Vagina (tissue), 2 donors: ENCODE data around the gene SH3BP2. TPM values are rescaled to one million over a fixed set of nuclear protein-coding genes. Genes with fewer than 3 reads are reported as not detected.

ENCODE experiments used
- DNase-seq, 2 donors: peaks; one replicate each; pipeline ENCODE4 v3.0.0-alpha.2; 2017; ENCODE audit errors: extremely low spot score in 2 of 2
- H3K27ac ChIP-seq: fragments of 200-600 bp; sonication (generic); one replicate; pipeline ENCODE4 v1.5.1; 2019
- H3K27me3 ChIP-seq: fragments of 200-600 bp; sonication (generic); one replicate; pipeline ENCODE4 v1.5.1; 2019
- H3K36me3 ChIP-seq, 2 donors: fragments of 200-600 bp; sonication (generic); one replicate each; pipeline ENCODE4 v1.5.1; 2017 to 2019
- H3K4me1 ChIP-seq: fragments of 200-600 bp; sonication (generic); one replicate; pipeline ENCODE4 v1.5.1; 2019
- H3K4me3 ChIP-seq, 2 donors: fragments of 200-600 bp; sonication (generic); 1 replicate in 1 of 2; 2 replicates in 1 of 2; pipeline ENCODE4 v1.5.1; 2016 to 2019
- H3K9me3 ChIP-seq: fragments of 200-600 bp; sonication (generic); one replicate; pipeline ENCODE4 v1.5.1; 2019
- CTCF ChIP-seq, 3 experiments: fragments of 450-650 bp in 2 of 3; fragments of 200-600 bp in 1 of 3; sonication (generic) in 1 of 3; IDR thresholded peaks; one replicate each; pipeline ENCODE4 v1.5.1; 2017 to 2019; ENCODE audit warnings: antibody characterized with exemption in 3 of 3, mild to moderate bottlenecking in 2 of 3, moderate library complexity in 2 of 3
- POLR2A ChIP-seq, 2 donors: fragments of 450-650 bp; IDR thresholded peaks; one replicate each; pipeline ENCODE4 v1.6.1; 2017; ENCODE audit warnings: antibody characterized with exemption in 2 of 2, mild to moderate bottlenecking in 2 of 2, moderate library complexity in 2 of 2
- POLR2AphosphoS5 ChIP-seq, 2 donors: sonication (generic); formaldehyde crosslinking; IDR thresholded peaks; one replicate each; pipeline ENCODE4 v1.9.0; 2017; ENCODE audit warnings: antibody characterized with exemption in 2 of 2, mild to moderate bottlenecking in 2 of 2, low read depth in 1 of 2; ENCODE audit not compliant: insufficient read depth in 1 of 2
- intact Hi-C: fragments of 100-400 bp; cut with DNase I; formaldehyde crosslinking; loops from one replicate; pipeline ENCODE4 v1.15.1; 2023
- total RNA-seq: library from RNA; depleted of rRNA; stranded (reverse); fragments of >200 nt; gene quantifications from one replicate; pipeline ENCODE4 v1.2.3, GENCODE V29; 2016

SH3BP2 gene
- total RNA-seq, 1 donor from 2014 or later: 102 TPM

DNA sequence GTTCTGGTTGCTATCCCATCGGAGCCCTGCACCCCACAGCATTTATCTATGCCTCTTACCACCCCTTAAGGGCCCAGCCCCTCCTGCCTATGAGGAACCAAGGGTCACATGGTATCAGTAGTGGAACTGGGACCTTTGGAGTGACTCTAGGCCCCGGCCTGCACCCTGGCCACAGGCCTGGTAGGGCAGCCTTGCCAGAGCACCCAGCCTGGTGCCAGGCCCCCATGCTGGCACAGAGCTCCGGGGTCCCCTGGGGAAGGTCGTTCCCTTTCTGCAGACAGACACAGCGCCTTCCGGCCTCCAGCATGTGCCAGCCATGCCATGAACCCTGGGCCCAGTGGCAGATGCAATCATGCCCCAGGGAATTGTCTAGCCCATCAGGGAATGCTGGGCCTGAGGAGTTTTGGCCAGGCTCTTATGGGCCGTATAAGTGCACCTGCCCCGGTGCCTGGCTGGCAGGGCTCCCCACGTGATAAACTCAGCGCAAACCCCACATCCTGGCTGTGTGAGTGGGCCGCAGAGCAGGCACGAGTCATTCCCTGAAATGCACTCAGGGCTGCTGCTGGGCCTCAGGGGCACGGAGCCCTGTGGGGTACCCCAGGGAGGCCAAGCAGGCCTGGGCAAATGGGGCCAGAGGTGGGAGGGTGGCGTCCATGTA is 30.9 kb downstream of the SH3BP2 start:
- Histone ChIP-seq H3K36me3 (peaks cover 0 to 42% of the 10 kb centered on the region in 2 donors), H3K27ac (no peak overlapping the region), H3K27me3 (no peaks in the 10 kb centered on the region), H3K9me3 (no peaks in the 10 kb centered on the region), H3K4me1 (peaks cover 14% of the 10 kb centered on the region), H3K4me3 (no peak overlapping the region)
- DNase-seq: no peak
- TF ChIP-seq POLR2A (IDR thresholded peaks at IDR 0.05) (no peak), CTCF (IDR thresholded peaks at IDR 0.05) (no peak), POLR2AphosphoS5 (IDR thresholded peaks at IDR 0.05; ENCODE audit: insufficient read depth in 1 of 2, low read depth in 1 of 2) (no peak)
- intact Hi-C loops: no loop called here

GRCh38 chr4:2824329-2824835 is 31.5 kb downstream of the SH3BP2 start:
- DNase-seq: no peak
- H3K27me3 ChIP-seq: no peaks in the 10 kb centered on the region
- H3K4me3 ChIP-seq: no peak overlapping the region
- intact Hi-C loops: no loop called here
- H3K36me3 ChIP-seq: peaks cover 0 to 48% of the 10 kb centered on the region in 2 donors
- peaks cover 8% of the 10 kb centered on the region for H3K4me1 ChIP-seq
- H3K27ac ChIP-seq: no peak overlapping the region
- no peaks in the 10 kb centered on the region for H3K9me3 ChIP-seq
- no peak for TF ChIP-seq POLR2A (IDR thresholded peaks at IDR 0.05)
- no peak for TF ChIP-seq CTCF (IDR thresholded peaks at IDR 0.05)
- TF ChIP-seq POLR2AphosphoS5 (IDR thresholded peaks at IDR 0.05; ENCODE audit: insufficient read depth in 1 of 2, low read depth in 1 of 2): no peak

DNA sequence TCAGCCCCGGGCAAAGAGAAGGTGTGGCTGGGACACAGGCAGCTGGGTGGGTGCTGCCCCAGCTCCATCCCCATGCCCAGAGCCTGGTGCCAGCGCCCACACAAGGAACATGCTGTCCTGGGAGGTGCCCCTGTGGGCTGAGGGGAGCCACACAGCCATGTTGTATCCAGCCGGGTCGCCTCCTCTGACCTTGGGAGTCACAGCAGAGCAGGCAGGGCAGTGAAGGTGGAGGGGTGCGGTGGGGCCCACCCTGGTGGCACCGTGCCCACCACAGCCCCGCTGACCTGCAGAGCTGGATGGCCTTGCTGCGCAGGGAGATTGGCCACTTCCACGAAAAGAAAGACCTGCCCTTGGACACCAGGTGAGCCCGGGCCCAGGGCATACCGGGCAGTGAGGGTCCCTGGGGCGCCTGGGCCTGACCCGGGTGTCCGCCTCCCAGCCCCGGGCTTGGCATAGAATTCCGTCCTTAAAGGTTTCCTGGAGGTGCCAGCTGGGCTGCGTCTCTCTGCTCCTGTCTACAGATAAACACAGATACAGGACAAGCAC is 32.0 kb downstream of the SH3BP2 start:
- Histone ChIP-seq H3K27me3 (no peaks in the 10 kb centered on the region), H3K27ac (no peak overlapping the region), H3K4me1 (peaks cover 7% of the 10 kb centered on the region), H3K4me3 (no peak overlapping the region), H3K36me3 (peaks cover 0 to 49% of the 10 kb centered on the region in 2 donors), H3K9me3 (no peaks in the 10 kb centered on the region)
- intact Hi-C loops: no loop called here
- DNase-seq: no peak
- TF ChIP-seq CTCF (IDR thresholded peaks at IDR 0.05): no peak
- TF ChIP-seq POLR2A (IDR thresholded peaks at IDR 0.05): no peak
- TF ChIP-seq POLR2AphosphoS5 (IDR thresholded peaks at IDR 0.05; ENCODE audit: insufficient read depth in 1 of 2, low read depth in 1 of 2): no peak

DNA sequence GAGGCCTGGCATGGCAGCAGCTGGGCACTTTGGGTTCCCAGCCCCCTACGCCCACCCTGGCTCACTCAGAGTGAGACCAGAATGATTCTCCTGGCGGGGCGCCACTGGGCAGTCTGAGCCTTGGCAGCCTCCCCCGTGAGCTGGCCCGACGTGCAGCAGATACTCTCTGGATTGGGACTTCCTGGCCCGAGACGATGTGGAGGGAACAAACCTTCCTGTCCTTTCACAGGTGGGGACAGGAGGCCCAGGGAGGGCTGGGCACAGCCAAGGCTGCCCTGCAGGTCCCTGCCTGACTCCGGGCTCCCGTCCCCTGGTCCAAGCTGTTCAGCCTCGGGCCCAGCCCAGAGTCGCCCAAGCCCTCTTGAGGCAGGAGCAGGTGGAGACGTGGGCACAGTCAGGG is 32.9 kb downstream of the SH3BP2 start:
- intact Hi-C loops: no loop called here
- H3K27me3 ChIP-seq: no peaks in the 10 kb centered on the region
- no peak for DNase-seq
- peaks cover 0 to 53% of the 10 kb centered on the region in 2 donors for H3K36me3 ChIP-seq
- TF ChIP-seq POLR2A (IDR thresholded peaks at IDR 0.05): no peak
- TF ChIP-seq CTCF (IDR thresholded peaks at IDR 0.05): no peak
- TF ChIP-seq POLR2AphosphoS5 (IDR thresholded peaks at IDR 0.05; ENCODE audit: insufficient read depth in 1 of 2, low read depth in 1 of 2): no peak
- no peak overlapping the region for H3K27ac ChIP-seq
- H3K4me3 ChIP-seq: no peak overlapping the region
- no peaks in the 10 kb centered on the region for H3K9me3 ChIP-seq
- H3K4me1 ChIP-seq: no peaks in the 10 kb centered on the region
